ENCODE data around the gene PIP5K1C. TPM values are rescaled to one million over a fixed set of nuclear protein-coding genes. Genes with fewer than 3 reads are reported as not detected.

The PIP5K1C gene
- total RNA-seq, 1 donor from 2014 or later: 8.6 TPM

DNA sequence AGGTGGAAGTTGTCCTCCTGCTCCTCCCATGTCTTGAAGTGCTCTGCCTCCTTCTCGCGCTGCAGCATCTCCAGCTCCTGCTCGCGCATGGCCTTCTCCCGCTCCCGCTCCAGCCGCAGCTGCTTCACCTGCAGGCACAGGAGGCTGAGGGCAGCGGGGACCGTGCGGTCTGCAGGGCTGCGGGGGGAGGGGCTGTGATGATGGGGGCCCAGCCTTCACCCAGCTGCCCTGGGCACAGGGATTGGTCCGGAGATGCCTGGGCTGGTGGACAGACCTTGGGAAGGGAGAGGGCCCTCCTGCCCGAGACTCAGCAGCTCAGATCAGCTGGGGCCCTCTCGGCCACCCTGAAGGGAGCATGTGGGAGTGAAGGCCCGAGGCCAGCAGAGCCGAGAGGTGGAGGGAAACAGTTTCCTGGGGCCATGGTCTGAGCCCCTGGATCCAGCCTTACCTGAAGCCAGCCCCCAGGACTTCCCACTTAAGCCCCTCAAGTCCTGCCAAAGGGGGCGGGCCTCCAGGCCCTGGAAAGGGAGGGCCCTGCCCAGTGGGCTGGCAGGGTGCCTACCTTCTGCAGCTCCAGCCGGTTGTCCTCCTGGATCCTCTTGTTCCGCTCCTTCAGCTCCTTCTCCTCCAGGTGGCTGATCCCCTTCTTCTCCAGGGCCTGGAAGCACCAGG is 80.0 kb downstream of the PIP5K1C start:
- Histone ChIP-seq H3K4me3 (no peak overlapping the region), H3K4me2 (no peak overlapping the region), H3K9me3 (ENCODE audit: low read depth) (no peaks in the 10 kb centered on the region), H4K20me1 (ENCODE audit: low read depth) (peaks cover 18% of the 10 kb centered on the region), H3K36me3 (no peaks in the 10 kb centered on the region), H3K4me1 (peaks cover 3% of the 10 kb centered on the region), H3K79me2 (ENCODE audit: low read depth) (peaks cover 9% of the 10 kb centered on the region), H3K27me3 (no peaks in the 10 kb centered on the region), H3K27ac (no peak overlapping the region), H3F3A (ENCODE audit: low read depth) (peaks cover 3% of the 10 kb centered on the region), H2AFZ (replicated peaks) (no peak overlapping the region), H3K9ac (no peak overlapping the region)
- no peak overlapping the region for H3K4me3 Mint-ChIP-seq
- H3K9me3 Mint-ChIP-seq: no peaks in the 10 kb centered on the region
- no peak for DNase-seq (ENCODE audit: low spot score)
- H3K27ac Mint-ChIP-seq: no peak overlapping the region
- peaks cover 11% of the 10 kb centered on the region for H3K4me1 Mint-ChIP-seq
- H3K27me3 Mint-ChIP-seq (ENCODE audit: insufficient read depth, low read depth): no peaks in the 10 kb centered on the region
- TF ChIP-seq EZH2phosphoT487 (IDR thresholded peaks at IDR 0.05) (no peak), EZH2 (IDR thresholded peaks at IDR 0.05) (no peak)
- TF ChIP-seq, protein P1, sequence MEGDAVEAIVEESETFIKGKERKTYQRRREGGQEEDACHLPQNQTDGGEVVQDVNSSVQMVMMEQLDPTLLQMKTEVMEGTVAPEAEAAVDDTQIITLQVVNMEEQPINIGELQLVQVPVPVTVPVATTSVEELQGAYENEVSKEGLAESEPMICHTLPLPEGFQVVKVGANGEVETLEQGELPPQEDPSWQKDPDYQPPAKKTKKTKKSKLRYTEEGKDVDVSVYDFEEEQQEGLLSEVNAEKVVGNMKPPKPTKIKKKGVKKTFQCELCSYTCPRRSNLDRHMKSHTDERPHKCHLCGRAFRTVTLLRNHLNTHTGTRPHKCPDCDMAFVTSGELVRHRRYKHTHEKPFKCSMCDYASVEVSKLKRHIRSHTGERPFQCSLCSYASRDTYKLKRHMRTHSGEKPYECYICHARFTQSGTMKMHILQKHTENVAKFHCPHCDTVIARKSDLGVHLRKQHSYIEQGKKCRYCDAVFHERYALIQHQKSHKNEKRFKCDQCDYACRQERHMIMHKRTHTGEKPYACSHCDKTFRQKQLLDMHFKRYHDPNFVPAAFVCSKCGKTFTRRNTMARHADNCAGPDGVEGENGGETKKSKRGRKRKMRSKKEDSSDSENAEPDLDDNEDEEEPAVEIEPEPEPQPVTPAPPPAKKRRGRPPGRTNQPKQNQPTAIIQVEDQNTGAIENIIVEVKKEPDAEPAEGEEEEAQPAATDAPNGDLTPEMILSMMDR (IDR thresholded peaks at IDR 0.05): no peak
- H3K36me3 Mint-ChIP-seq: peaks cover 2% of the 10 kb centered on the region

- TF ChIP-seq, protein P1 (IDR thresholded peaks at IDR 0.05): no peak
- TF ChIP-seq EZH2 (IDR thresholded peaks at IDR 0.05) (no peak), EZH2phosphoT487 (IDR thresholded peaks at IDR 0.05) (no peak)
- H3K9ac ChIP-seq: no peak overlapping the region
- H3K4me1 Mint-ChIP-seq: peaks cover 7% of the 10 kb centered on the region
- H2AFZ ChIP-seq (replicated peaks): no peak overlapping the region
- H3K36me3 Mint-ChIP-seq: peaks cover 2% of the 10 kb centered on the region
- H3K9me3 Mint-ChIP-seq: no peaks in the 10 kb centered on the region
- H3K36me3 ChIP-seq: no peaks in the 10 kb centered on the region
- H3K27me3 ChIP-seq: no peaks in the 10 kb centered on the region
- DNase-seq (ENCODE audit: low spot score): no peak
- no peak overlapping the region for H3K4me2 ChIP-seq
- peaks cover 2% of the 10 kb centered on the region for H3K79me2 ChIP-seq (ENCODE audit: low read depth)
- H3K27ac ChIP-seq: no peak overlapping the region
- H3K4me1 ChIP-seq: no peaks in the 10 kb centered on the region
- H3K4me3 ChIP-seq: no peak overlapping the region
- H3K9me3 ChIP-seq (ENCODE audit: low read depth): no peaks in the 10 kb centered on the region
- H3K27me3 Mint-ChIP-seq (ENCODE audit: insufficient read depth, low read depth): no peaks in the 10 kb centered on the region
- peaks cover 12% of the 10 kb centered on the region for H4K20me1 ChIP-seq (ENCODE audit: low read depth)
- no peak overlapping the region for H3K27ac Mint-ChIP-seq
- H3F3A ChIP-seq (ENCODE audit: low read depth): peaks cover 3% of the 10 kb centered on the region
- H3K4me3 Mint-ChIP-seq: no peak overlapping the region
Observed at GRCh38 chr19:3619631-3620012, 80.6 kb downstream of the PIP5K1C start.

GRCh38 chr19:3618811-3619630 is 81.2 kb downstream of the PIP5K1C start:
- Mint-ChIP-seq H3K36me3 (peaks cover 2% of the 10 kb centered on the region), H3K4me1 (peaks cover under 1% of the 10 kb centered on the region), H3K4me3 (no peak overlapping the region), H3K27me3 (ENCODE audit: insufficient read depth, low read depth) (no peaks in the 10 kb centered on the region), H3K9me3 (no peaks in the 10 kb centered on the region), H3K27ac (no peak overlapping the region)
- H3K4me1 ChIP-seq: no peaks in the 10 kb centered on the region
- no peak overlapping the region for H3K4me2 ChIP-seq
- H3K27me3 ChIP-seq: no peaks in the 10 kb centered on the region
- H3K9ac ChIP-seq: no peak overlapping the region
- no peak for DNase-seq (ENCODE audit: low spot score)
- no peaks in the 10 kb centered on the region for H3K36me3 ChIP-seq
- H4K20me1 ChIP-seq (ENCODE audit: low read depth): peaks cover 7% of the 10 kb centered on the region
- no peaks in the 10 kb centered on the region for H3K9me3 ChIP-seq (ENCODE audit: low read depth)
- H3K27ac ChIP-seq: no peak overlapping the region
- TF ChIP-seq EZH2phosphoT487 (IDR thresholded peaks at IDR 0.05) (no peak), EZH2 (IDR thresholded peaks at IDR 0.05) (no peak)
- TF ChIP-seq, protein P1 (IDR thresholded peaks at IDR 0.05): no peak
- H2AFZ ChIP-seq (replicated peaks): no peak overlapping the region
- H3K4me3 ChIP-seq: no peak overlapping the region
- H3K79me2 ChIP-seq (ENCODE audit: low read depth): no peaks in the 10 kb centered on the region
- peaks cover 3% of the 10 kb centered on the region for H3F3A ChIP-seq (ENCODE audit: low read depth)
